H9 (cell line): ENCODE measurements around the gene RAP1GAP. TPM values are rescaled to one million over a fixed set of nuclear protein-coding genes. Genes with fewer than 3 reads are reported as not detected.

Experiments
- DNase-seq: peaks from one replicate; pipeline ENCODE4 v3.0.0-alpha.2; 2017
- H2AFZ ChIP-seq: one replicate; pipeline ENCODE4 v1.6.1; 2013; ENCODE audit warnings: mild to moderate bottlenecking, low read length, control low read depth, moderate library complexity
- H2AK5ac ChIP-seq: 2 replicates; pipeline ENCODE4 v1.6.1; 2013; ENCODE audit warnings: low read length, control low read depth, mixed read lengths; ENCODE audit not compliant: insufficient read length
- H2BK120ac ChIP-seq: one replicate; pipeline ENCODE4 v1.6.1; 2013; ENCODE audit warnings: low read depth, mild to moderate bottlenecking, low read length, control low read depth, inconsistent platforms; ENCODE audit not compliant: poor library complexity, severe bottlenecking
- H2BK12ac ChIP-seq: 2 replicates; pipeline ENCODE4 v1.6.1; 2013; ENCODE audit warnings: low read length, control low read depth, mixed read lengths, low read depth; ENCODE audit not compliant: insufficient read length
- H2BK15ac ChIP-seq: 2 replicates; pipeline ENCODE4 v1.6.1; 2013; ENCODE audit warnings: low read depth, low read length, control low read depth
- H2BK20ac ChIP-seq: one replicate; pipeline ENCODE4 v1.6.1; 2013; ENCODE audit warnings: low read depth, mild to moderate bottlenecking, low read length, control low read depth, inconsistent platforms; ENCODE audit not compliant: poor library complexity, severe bottlenecking
- H2BK5ac ChIP-seq: 2 replicates; pipeline ENCODE4 v1.6.1; 2013; ENCODE audit warnings: low read length, control low read depth, mixed read lengths; ENCODE audit not compliant: insufficient read length
- H3K14ac ChIP-seq: 2 replicates; pipeline ENCODE4 v1.6.1; 2013; ENCODE audit warnings: low read length, control low read depth; ENCODE audit not compliant: insufficient read depth
- H3K18ac ChIP-seq: 2 replicates; pipeline ENCODE4 v1.6.1; 2013; ENCODE audit warnings: low read depth, mild to moderate bottlenecking, mixed read lengths, low read length, control low read depth; ENCODE audit not compliant: insufficient read length
- H3K23ac ChIP-seq: 2 replicates; pipeline ENCODE4 v1.6.1; 2013; ENCODE audit warnings: low read length, control low read depth, mixed read lengths, low read depth; ENCODE audit not compliant: insufficient read length
- H3K23me2 ChIP-seq: 2 replicates; pipeline ENCODE4 v1.6.1; 2013; ENCODE audit warnings: low read depth, mild to moderate bottlenecking, mixed read lengths, low read length, control low read depth; ENCODE audit not compliant: insufficient read length, poor library complexity, severe bottlenecking
- H3K27ac ChIP-seq: 2 replicates; pipeline ENCODE4 v1.5.1; 2013; ENCODE audit warnings: low read length, control low read depth, mixed read lengths, low read depth; ENCODE audit not compliant: insufficient read length
- H3K27me3 ChIP-seq: 2 replicates; pipeline ENCODE4 v1.6.1; 2013; ENCODE audit warnings: low read length, control low read depth, inconsistent platforms; ENCODE audit not compliant: insufficient read depth
- H3K4ac ChIP-seq: 2 replicates; pipeline ENCODE4 v1.6.1; 2013; ENCODE audit warnings: low read depth, mild to moderate bottlenecking, control low read depth, inconsistent platforms, low read length, moderate library complexity
- H3K4me1 ChIP-seq: 2 replicates; pipeline ENCODE4 v1.6.1; 2013; ENCODE audit warnings: low read length, control low read depth, inconsistent platforms; ENCODE audit not compliant: insufficient read depth
- H3K4me2 ChIP-seq: 2 replicates; pipeline ENCODE4 v1.6.1; 2013; ENCODE audit warnings: low read length, control low read depth, mixed read lengths; ENCODE audit not compliant: insufficient read length, insufficient read depth
- H3K56ac ChIP-seq: 2 replicates; pipeline ENCODE4 v1.6.1; 2013; ENCODE audit warnings: low read depth, mild to moderate bottlenecking, mixed read lengths, low read length, control low read depth; ENCODE audit not compliant: insufficient read length
- H3K79me1 ChIP-seq: 2 replicates; pipeline ENCODE4 v1.6.1; 2013; ENCODE audit warnings: low read depth, mild to moderate bottlenecking, moderate library complexity, low read length, control low read depth, inconsistent platforms; ENCODE audit not compliant: insufficient read depth, poor library complexity, severe bottlenecking
- H3K79me2 ChIP-seq: 2 replicates; pipeline ENCODE4 v1.6.1; 2013; ENCODE audit warnings: low read length, control low read depth, inconsistent platforms; ENCODE audit not compliant: insufficient read depth
- H3K9ac ChIP-seq: 2 replicates; pipeline ENCODE4 v1.6.1; 2013; ENCODE audit warnings: low read length, control low read depth, mixed read lengths; ENCODE audit not compliant: insufficient read length; ENCODE audit errors: extremely low read depth
- H3K9me3 ChIP-seq: one replicate; pipeline ENCODE4 v1.6.1; 2013; ENCODE audit warnings: low read depth, low read length, inconsistent platforms; ENCODE audit not compliant: control insufficient read depth
- H3T11ph ChIP-seq: one replicate; pipeline ENCODE4 v1.6.1; 2013; ENCODE audit warnings: mild to moderate bottlenecking, low read length, control low read depth, inconsistent platforms
- H4K20me1 ChIP-seq: one replicate; pipeline ENCODE4 v1.6.1; 2013; ENCODE audit not compliant: control insufficient read depth, insufficient read length, insufficient read depth
- H4K5ac ChIP-seq: 2 replicates; pipeline ENCODE4 v1.6.1; 2013; ENCODE audit warnings: low read depth, mild to moderate bottlenecking, mixed read lengths, low read length, control low read depth; ENCODE audit not compliant: insufficient read length
- H4K8ac ChIP-seq: replicated peaks from 2 replicates; pipeline ENCODE4 v1.6.1; 2013; ENCODE audit warnings: low read length, control low read depth, mixed read lengths, low read depth; ENCODE audit not compliant: insufficient read length
- H4K91ac ChIP-seq: 2 replicates; pipeline ENCODE4 v1.6.1; 2013; ENCODE audit warnings: low read depth, mild to moderate bottlenecking, moderate library complexity, mixed read lengths, low read length, control low read depth; ENCODE audit not compliant: insufficient read length
- H3K27ac Mint-ChIP-seq, 3 experiments: 2 replicates in 2 of 3; 3 replicates in 1 of 3; pipeline ENCODE4 v1.8.0; 2020 to 2021; ENCODE audit warnings: mixed read lengths in 3 of 3, mild to moderate bottlenecking in 1 of 3, moderate library complexity in 1 of 3
- H3K27me3 Mint-ChIP-seq: 2 replicates; pipeline ENCODE4 v1.8.0; 2021; ENCODE audit warnings: low read depth, mild to moderate bottlenecking, moderate library complexity, mixed read lengths
- H3K36me3 Mint-ChIP-seq, 3 experiments: 2 replicates in 2 of 3; 3 replicates in 1 of 3; pipeline ENCODE4 v1.8.0; 2020 to 2021; ENCODE audit warnings: low read depth in 3 of 3, mixed read lengths in 3 of 3; ENCODE audit not compliant: insufficient read depth in 1 of 3
- H3K4me1 Mint-ChIP-seq, 2 experiments: 2 replicates each; pipeline ENCODE4 v1.8.0; 2020; ENCODE audit warnings: mixed read lengths in 2 of 2
- H3K4me3 Mint-ChIP-seq, 2 experiments: 2 replicates in 1 of 2; 3 replicates in 1 of 2; pipeline ENCODE4 v1.8.0; 2020 to 2021; ENCODE audit warnings: mild to moderate bottlenecking in 2 of 2, mixed read lengths in 2 of 2, moderate library complexity in 1 of 2
- H3K9me3 Mint-ChIP-seq, 2 experiments: 2 replicates in 1 of 2; 3 replicates in 1 of 2; pipeline ENCODE4 v1.8.0; 2020; ENCODE audit warnings: mild to moderate bottlenecking in 2 of 2, mixed read lengths in 2 of 2, moderate library complexity in 1 of 2
- WGBS: extraction: QIAGEN DNeasy Blood & Tissue Kit; methylation state at CpG from one replicate; pipeline ENCODE4 v1.1.7; 2013; ENCODE audit warnings: missing lambda C conversion rate, low lambda C conversion rate, mixed read lengths; ENCODE audit not compliant: insufficient read length; ENCODE audit errors: extremely low coverage; 5-methylcytosine and 5-hydroxymethylcytosine counted together
- total RNA-seq: library from RNA; stranded (reverse); gene quantifications from 2 replicates; pipeline ENCODE4 v1.2.1, GENCODE V29; 2021
- TF ChIP-seq, protein P1 (sequence below): fragments of 200-600 bp; sonication (generic); conservative IDR thresholded peaks from 3 replicates; pipeline ENCODE4 v1.8.0; 2021; ENCODE audit warnings: antibody characterized with exemption, mild to moderate bottlenecking

The RAP1GAP gene
- total RNA-seq, 1 experiment from 2014 or later = 7.9 TPM

DNA sequence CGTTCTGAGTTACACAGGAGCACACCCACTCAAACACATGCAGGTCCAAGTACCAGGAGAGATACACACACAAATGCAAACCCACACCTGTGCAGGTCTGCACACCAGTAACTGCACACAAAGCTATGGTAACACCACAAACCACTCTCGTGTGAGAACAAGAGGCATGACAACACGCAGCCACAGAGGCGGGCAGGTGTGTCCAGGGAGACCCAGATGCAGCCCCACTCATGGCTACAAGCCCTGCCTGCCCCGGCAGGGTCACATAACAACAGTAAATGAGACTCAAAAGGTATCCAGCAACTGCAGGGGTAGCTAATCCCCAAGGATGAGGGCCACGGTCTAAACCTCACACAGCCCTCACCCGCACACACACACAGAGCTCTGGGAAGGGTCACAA, 48.1 kb downstream of the RAP1GAP start:
- H3K79me2 ChIP-seq = no peaks in the 10 kb centered on the region
- H4K20me1 ChIP-seq = no peaks in the 10 kb centered on the region
- no peak overlapping the region for H3K9ac ChIP-seq
- peaks cover 6% of the 10 kb centered on the region; the same call in 1 of the 2 replicates for H3K4me1 ChIP-seq
- H3K4me1 Mint-ChIP-seq = peaks cover 16 to 32% of the 10 kb centered on the region in 2 experiments
- no peaks in the 10 kb centered on the region; a peak in 1 of 7 replicates for H3K36me3 Mint-ChIP-seq
- no peak overlapping the region for H2BK20ac ChIP-seq
- H3K27me3 Mint-ChIP-seq = peaks cover 10% of the 10 kb centered on the region
- no peak overlapping the region for H3K56ac ChIP-seq
- H2AFZ ChIP-seq = no peak overlapping the region
- H3K18ac ChIP-seq = no peak overlapping the region
- H2BK12ac ChIP-seq = no peak overlapping the region
- H4K5ac ChIP-seq = no peak overlapping the region
- no peaks in the 10 kb centered on the region for H3K79me1 ChIP-seq
- H2BK5ac ChIP-seq = no peak overlapping the region
- H3K23ac ChIP-seq = no peak overlapping the region
- no peaks in the 10 kb centered on the region for H3K9me3 ChIP-seq
- no peak overlapping the region for H3K4me2 ChIP-seq
- peaks cover 8% of the 10 kb centered on the region for H3K23me2 ChIP-seq
- no peak overlapping the region for H3T11ph ChIP-seq
- H4K8ac ChIP-seq = no peak overlapping the region
- WGBS = no CpG with 5 or more reads among the region's 7 CpGs
- no peak overlapping the region for H3K4ac ChIP-seq
- H4K91ac ChIP-seq = no peak overlapping the region
- no peak overlapping the region for H2BK15ac ChIP-seq
- H3K27ac ChIP-seq = no peak overlapping the region
- no peak overlapping the region for H2AK5ac ChIP-seq
- peaks cover 3% of the 10 kb centered on the region; the same call in 1 of the 2 replicates for H3K27me3 ChIP-seq
- H2BK120ac ChIP-seq = no peak overlapping the region
- TF ChIP-seq, protein P1, sequence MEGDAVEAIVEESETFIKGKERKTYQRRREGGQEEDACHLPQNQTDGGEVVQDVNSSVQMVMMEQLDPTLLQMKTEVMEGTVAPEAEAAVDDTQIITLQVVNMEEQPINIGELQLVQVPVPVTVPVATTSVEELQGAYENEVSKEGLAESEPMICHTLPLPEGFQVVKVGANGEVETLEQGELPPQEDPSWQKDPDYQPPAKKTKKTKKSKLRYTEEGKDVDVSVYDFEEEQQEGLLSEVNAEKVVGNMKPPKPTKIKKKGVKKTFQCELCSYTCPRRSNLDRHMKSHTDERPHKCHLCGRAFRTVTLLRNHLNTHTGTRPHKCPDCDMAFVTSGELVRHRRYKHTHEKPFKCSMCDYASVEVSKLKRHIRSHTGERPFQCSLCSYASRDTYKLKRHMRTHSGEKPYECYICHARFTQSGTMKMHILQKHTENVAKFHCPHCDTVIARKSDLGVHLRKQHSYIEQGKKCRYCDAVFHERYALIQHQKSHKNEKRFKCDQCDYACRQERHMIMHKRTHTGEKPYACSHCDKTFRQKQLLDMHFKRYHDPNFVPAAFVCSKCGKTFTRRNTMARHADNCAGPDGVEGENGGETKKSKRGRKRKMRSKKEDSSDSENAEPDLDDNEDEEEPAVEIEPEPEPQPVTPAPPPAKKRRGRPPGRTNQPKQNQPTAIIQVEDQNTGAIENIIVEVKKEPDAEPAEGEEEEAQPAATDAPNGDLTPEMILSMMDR = no peak
- H3K14ac ChIP-seq = no peak overlapping the region
- no peak for DNase-seq
- peak overlapping the region; percentile 62 to 79; a peak in 4 of 5 replicates for H3K4me3 Mint-ChIP-seq
- H3K27ac Mint-ChIP-seq = no peak overlapping the region
- no peaks in the 10 kb centered on the region for H3K9me3 Mint-ChIP-seq
